Coronary artery (tissue), 2 donors: ENCODE results near the gene RAD51B.

Experiments
- DNase-seq: peaks from one replicate; pipeline ENCODE4 v3.0.0-alpha.2; 2017; ENCODE audit warnings: low spot score
- H3K27ac ChIP-seq, 2 donors: fragments of 200-600 bp; sonication (generic); one replicate each; pipeline ENCODE4 v1.5.1; 2016 to 2019
- H3K4me3 ChIP-seq: fragments of 200-600 bp; sonication (generic); 2 replicates; pipeline ENCODE4 v1.5.1; 2016; ENCODE audit warnings: mild to moderate bottlenecking, moderate library complexity
- TF ChIP-seq, protein P1 (sequence below): fragments of 200-600 bp; sonication (generic); IDR thresholded peaks from one replicate; pipeline ENCODE4 v1.5.1; 2019; ENCODE audit warnings: antibody characterized with exemption

The RAD51B gene

GRCh38 chr14:68346556-68347343 is 527.2 kb downstream of the RAD51B start:
- H3K27ac ChIP-seq: no peak overlapping the region
- TF ChIP-seq, protein P1, sequence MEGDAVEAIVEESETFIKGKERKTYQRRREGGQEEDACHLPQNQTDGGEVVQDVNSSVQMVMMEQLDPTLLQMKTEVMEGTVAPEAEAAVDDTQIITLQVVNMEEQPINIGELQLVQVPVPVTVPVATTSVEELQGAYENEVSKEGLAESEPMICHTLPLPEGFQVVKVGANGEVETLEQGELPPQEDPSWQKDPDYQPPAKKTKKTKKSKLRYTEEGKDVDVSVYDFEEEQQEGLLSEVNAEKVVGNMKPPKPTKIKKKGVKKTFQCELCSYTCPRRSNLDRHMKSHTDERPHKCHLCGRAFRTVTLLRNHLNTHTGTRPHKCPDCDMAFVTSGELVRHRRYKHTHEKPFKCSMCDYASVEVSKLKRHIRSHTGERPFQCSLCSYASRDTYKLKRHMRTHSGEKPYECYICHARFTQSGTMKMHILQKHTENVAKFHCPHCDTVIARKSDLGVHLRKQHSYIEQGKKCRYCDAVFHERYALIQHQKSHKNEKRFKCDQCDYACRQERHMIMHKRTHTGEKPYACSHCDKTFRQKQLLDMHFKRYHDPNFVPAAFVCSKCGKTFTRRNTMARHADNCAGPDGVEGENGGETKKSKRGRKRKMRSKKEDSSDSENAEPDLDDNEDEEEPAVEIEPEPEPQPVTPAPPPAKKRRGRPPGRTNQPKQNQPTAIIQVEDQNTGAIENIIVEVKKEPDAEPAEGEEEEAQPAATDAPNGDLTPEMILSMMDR: no peak
- DNase-seq: no peak
- H3K4me3 ChIP-seq: no peak overlapping the region

- DNase-seq: no peak
- H3K4me3 ChIP-seq: no peak overlapping the region
- TF ChIP-seq, protein P1: no peak
- no peak overlapping the region for H3K27ac ChIP-seq
Measured at GRCh38 chr14:68349900-68350629, 530.5 kb downstream of the RAD51B start.

GRCh38 chr14:68355415-68355814 is 535.8 kb downstream of the RAD51B start:
- DNase-seq: no peak
- no peak overlapping the region for H3K27ac ChIP-seq
- TF ChIP-seq, protein P1: no peak

GRCh38 chr14:68357777-68358176 is 538.2 kb downstream of the RAD51B start:
- Histone ChIP-seq H3K27ac (no peak overlapping the region), H3K4me3 (no peak overlapping the region)
- DNase-seq: no peak
- TF ChIP-seq, protein P1: no peak

More at GRCh38 chr14:68355415-68355814, 535.8 kb downstream of the RAD51B start:
- H3K4me3 ChIP-seq: no peak overlapping the region

- no peak overlapping the region for H3K4me3 ChIP-seq
- H3K27ac ChIP-seq: no peak overlapping the region
- DNase-seq: no peak
- TF ChIP-seq, protein P1: no peak
Measured at GRCh38 chr14:68358500-68358899, 538.9 kb downstream of the RAD51B start.

GRCh38 chr14:68359022-68359836 is 539.6 kb downstream of the RAD51B start:
- Histone ChIP-seq H3K27ac (peak overlapping the region; percentile 81 to 82), H3K4me3 (no peak overlapping the region)
- TF ChIP-seq, protein P1: no peak
- no peak for DNase-seq
